GM23248 (cell line): Measurements from ENCODE around the gene ZNF507. TPM values are rescaled to one million over a fixed set of nuclear protein-coding genes. Genes with fewer than 3 reads are reported as not detected.
A peak's percentile ranks its signal among the peaks of the same experiment; 100 is the strongest.
"Not testable (repeated sequence)": the region's sequence is repeated elsewhere in the genome, so short reads cannot be mapped to it uniquely, and the experiment has no call there.

Experiments
- DNase-seq: peaks from one replicate; pipeline ENCODE4 v3.0.0-alpha.2; 2015
- H2AFZ ChIP-seq: fragments of 200-600 bp; sonication (generic); 2 replicates; pipeline ENCODE4 v1.6.1; 2016; ENCODE audit warnings: antibody characterized with exemption
- H3F3A ChIP-seq: fragments of 200-600 bp; sonication (generic); 2 replicates; pipeline ENCODE4 v1.6.1; 2016; ENCODE audit warnings: mild to moderate bottlenecking, antibody characterized with exemption, mixed run types; ENCODE audit not compliant: insufficient read depth
- H3K27ac ChIP-seq: fragments of 200-600 bp; sonication (generic); 2 replicates; pipeline ENCODE4 v1.5.1; 2016; ENCODE audit warnings: mild to moderate bottlenecking
- H3K27me3 ChIP-seq: fragments of 200-600 bp; sonication (generic); replicated peaks from 2 replicates; pipeline ENCODE4 v1.6.1; 2016; ENCODE audit warnings: mild to moderate bottlenecking; ENCODE audit not compliant: insufficient read depth
- H3K36me3 ChIP-seq: fragments of 200-600 bp; sonication (generic); 2 replicates; pipeline ENCODE4 v1.6.1; 2016; ENCODE audit warnings: low read depth, mild to moderate bottlenecking
- H3K4me1 ChIP-seq: fragments of 200-600 bp; sonication (generic); 2 replicates; pipeline ENCODE4 v1.6.1; 2016; ENCODE audit warnings: mild to moderate bottlenecking; ENCODE audit not compliant: insufficient read depth
- H3K4me2 ChIP-seq: fragments of 200-600 bp; sonication (generic); one replicate; pipeline ENCODE4 v1.6.1; 2016; ENCODE audit warnings: mild to moderate bottlenecking; ENCODE audit not compliant: unreplicated experiment
- H3K4me3 ChIP-seq: fragments of 200-600 bp; sonication (generic); 2 replicates; pipeline ENCODE4 v1.5.1; 2016; ENCODE audit warnings: mild to moderate bottlenecking
- H3K79me2 ChIP-seq: fragments of 200-600 bp; sonication (generic); 2 replicates; pipeline ENCODE4 v1.6.1; 2016; ENCODE audit warnings: mild to moderate bottlenecking; ENCODE audit not compliant: insufficient read depth
- H3K9ac ChIP-seq: fragments of 200-600 bp; sonication (generic); 2 replicates; pipeline ENCODE4 v1.6.1; 2016; ENCODE audit warnings: mild to moderate bottlenecking
- H3K9me2 ChIP-seq: fragments of 200-600 bp; sonication (generic); 2 replicates; pipeline ENCODE4 v1.6.1; 2016; ENCODE audit warnings: mixed run types, mild to moderate bottlenecking, moderate library complexity; ENCODE audit not compliant: insufficient read depth
- H3K9me3 ChIP-seq: fragments of 200-600 bp; sonication (generic); one replicate; pipeline ENCODE4 v1.6.1; 2017; ENCODE audit warnings: low read depth
- H4K20me1 ChIP-seq: fragments of 200-600 bp; sonication (generic); 2 replicates; pipeline ENCODE4 v1.6.0; 2016; ENCODE audit not compliant: insufficient read depth
- EZH2 ChIP-seq: fragments of 200-600 bp; sonication (generic); IDR thresholded peaks from 2 replicates; pipeline ENCODE4 v1.6.1; 2018; ENCODE audit warnings: antibody characterized with exemption, mild to moderate bottlenecking; ENCODE audit not compliant: insufficient read depth, poor library complexity, severe bottlenecking
- EZH2phosphoT487 ChIP-seq: fragments of 200-600 bp; sonication (generic); IDR thresholded peaks from 2 replicates; pipeline ENCODE4 v1.6.1; 2018; ENCODE audit warnings: antibody characterized with exemption, moderate library complexity, mild to moderate bottlenecking, low read depth; ENCODE audit not compliant: insufficient read depth
- WGBS, 2 experiments: methylation state at CpG; one replicate each; pipeline ENCODE4 v1.1.6; 2015 to 2017; ENCODE audit warnings: low lambda C conversion rate in 2 of 2, low coverage in 1 of 2; ENCODE audit errors: missing lambda C conversion rate in 2 of 2; 5-methylcytosine and 5-hydroxymethylcytosine counted together
- in situ Hi-C: fragments of 300-500 bp; cut with MboI; formaldehyde crosslinking; loops from 2 replicates; pipeline ENCODE4 v1.15.0; 2020
- polyA plus RNA-seq: library from polyadenylated mRNA; unstranded; fragments of >200 nt; fragmentation: Nextera tagmentation; extraction: Ambion mirVana; gene quantifications from 2 replicates; pipeline ENCODE4 v1.2.1, GENCODE V29; 2016
- total RNA-seq: library from RNA; depleted of rRNA; stranded (reverse); fragments of >200 nt; shearing (Covaris generic); gene quantifications from 2 replicates; pipeline ENCODE4 v1.2.3, GENCODE V29; 2014

Gene ZNF507
- total and polyA plus RNA-seq, 2 experiments from 2014 or later: 4.9 to 5.2 TPM

GRCh38 chr19:32368787-32369186 is 23.4 kb downstream of the ZNF507 start:
- Histone ChIP-seq H2AFZ (no peak overlapping the region), H3K79me2 (peaks cover 69% of the 10 kb centered on the region), H4K20me1 (0 out of 2 replicates have a peak, but pooled peaks cover 14% of the 10 kb centered on the region), H3K4me3 (no peak overlapping the region), H3F3A (peaks cover 21% of the 10 kb centered on the region), H3K27me3 (no peaks in the 10 kb centered on the region), H3K9ac (no peak overlapping the region), H3K4me1 (peaks cover 11% of the 10 kb centered on the region), H3K9me2 (no peaks in the 10 kb centered on the region), H3K36me3 (peaks cover 17% of the 10 kb centered on the region; the same call in 1 of the 2 replicates), H3K9me3 (no peaks in the 10 kb centered on the region), H3K27ac (no peak overlapping the region), H3K4me2 (no peak overlapping the region)
- in situ Hi-C loops: no loop called here
- TF ChIP-seq EZH2 (no peak), EZH2phosphoT487 (no peak)
- DNase-seq: no peak
- 91 to 98% methylated on average over 2 of the region's 2 CpGs for WGBS, 2 experiments

DNA sequence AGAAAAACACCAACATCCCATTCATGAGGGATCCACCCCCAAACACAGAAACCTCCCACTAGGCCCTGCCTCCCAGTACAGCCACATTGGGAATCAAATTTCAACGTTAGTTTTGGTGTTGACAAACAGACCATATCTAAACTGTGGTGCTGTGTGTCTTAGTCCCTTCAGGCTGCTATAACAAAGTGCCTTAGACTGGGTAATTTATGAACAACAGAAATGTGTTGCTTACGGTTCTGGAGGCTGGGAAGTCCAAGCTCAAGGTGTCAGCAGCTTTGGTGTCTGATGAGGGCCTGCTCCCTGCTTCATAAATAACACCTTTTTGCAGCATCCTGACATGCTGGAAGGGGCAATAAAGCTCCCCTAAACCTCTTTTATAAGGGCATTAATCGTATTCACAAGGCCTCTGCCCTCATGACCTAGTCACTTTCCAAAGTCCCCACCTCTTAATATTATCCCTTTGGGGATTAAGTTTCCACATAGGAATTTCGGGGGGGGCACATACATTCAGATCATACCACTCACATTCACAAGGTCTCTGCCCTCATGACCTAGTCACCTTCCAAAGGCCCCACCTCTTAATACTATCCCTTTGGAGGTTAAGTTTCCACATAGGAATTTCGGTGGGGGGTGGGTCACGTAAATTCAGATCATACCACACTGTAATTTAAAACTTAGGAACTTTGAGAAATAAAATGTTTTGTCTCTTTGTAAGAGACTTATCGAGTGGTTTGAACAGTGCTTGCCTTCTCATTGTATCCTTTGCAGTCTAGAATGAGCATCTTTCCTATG is 27.5 kb downstream of the ZNF507 start:
- TF ChIP-seq EZH2 (no peak), EZH2phosphoT487 (no peak)
- no peaks in the 10 kb centered on the region for H3K27me3 ChIP-seq
- peaks cover 46% of the 10 kb centered on the region for H3K79me2 ChIP-seq
- no peak for DNase-seq
- no peak overlapping the region for H2AFZ ChIP-seq
- peak overlapping the region; percentile 25; the same call in 1 of the 2 replicates for H3K4me3 ChIP-seq
- peaks cover 12% of the 10 kb centered on the region; the same call in 1 of the 2 replicates for H3K36me3 ChIP-seq
- in situ Hi-C loops: no loop called here
- WGBS, 2 experiments: 90 to 92% methylated on average over 7 of the region's 7 CpGs
- peaks cover 36% of the 10 kb centered on the region for H3F3A ChIP-seq
- H3K27ac ChIP-seq: peak overlapping the region; percentile 56
- H4K20me1 ChIP-seq: peaks cover 8% of the 10 kb centered on the region; the same call in 1 of the 2 replicates
- H3K9me3 ChIP-seq: no peaks in the 10 kb centered on the region
- H3K9me2 ChIP-seq: no peaks in the 10 kb centered on the region
- peak overlapping the region; percentile 66 for H3K4me2 ChIP-seq
- no peak overlapping the region for H3K9ac ChIP-seq
- H3K4me1 ChIP-seq: peaks cover 20% of the 10 kb centered on the region

DNA sequence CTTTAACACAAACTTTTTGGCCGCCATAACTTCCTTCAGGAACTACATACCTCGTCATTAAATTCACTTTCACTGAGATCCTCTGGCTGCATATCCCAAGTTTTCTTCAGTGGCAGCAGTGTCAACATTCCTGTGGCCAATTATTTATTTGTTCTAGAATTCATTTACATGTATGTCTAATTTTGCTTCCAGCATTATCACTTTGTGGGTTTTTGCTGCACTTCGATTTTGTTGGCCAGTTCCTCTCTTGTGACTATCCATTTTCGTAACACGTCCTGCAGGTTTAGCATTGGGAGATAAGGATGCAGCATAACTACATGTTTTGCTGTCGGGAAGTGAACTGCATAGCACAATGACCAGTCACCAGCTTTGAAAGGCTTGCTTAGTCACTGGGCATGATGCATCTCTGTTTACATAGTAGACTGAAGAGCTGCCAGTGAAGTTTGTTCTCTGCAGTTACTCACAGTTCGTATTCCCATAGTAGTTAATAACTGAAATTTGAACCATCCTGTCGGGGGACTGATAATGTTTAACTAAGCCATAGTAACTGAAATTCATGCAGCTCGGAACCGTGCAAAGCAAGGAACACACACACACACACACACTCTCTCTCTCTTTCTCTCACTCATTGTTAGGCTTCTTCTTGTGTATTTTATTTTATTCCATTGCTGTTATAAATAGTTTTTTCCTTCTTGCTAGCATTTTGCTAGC is 28.3 kb downstream of the ZNF507 start:
- in situ Hi-C loops: no loop called here
- TF ChIP-seq EZH2phosphoT487 (0 out of 2 replicates have a peak, but pooled peaks have one; percentile 82), EZH2 (no peak)
- H3K9me2 ChIP-seq: no peaks in the 10 kb centered on the region

GRCh38 chr19:32374362-32374761 is 29.0 kb downstream of the ZNF507 start:
- H3K27me3 ChIP-seq, in situ Hi-C loops, H2AFZ ChIP-seq, H4K20me1 ChIP-seq, H3K9me3 ChIP-seq, DNase-seq, H3K9me2 ChIP-seq: not testable (repeated sequence)
- peak overlapping the region; percentile 68 for H3K27ac ChIP-seq
- H3K4me3 ChIP-seq: peak overlapping the region; percentile 44; the same call in 1 of the 2 replicates
- peak overlapping the region; percentile 82 for H3K4me2 ChIP-seq
- H3F3A ChIP-seq: peaks cover 36% of the 10 kb centered on the region
- H3K79me2 ChIP-seq: peaks cover 36% of the 10 kb centered on the region
- H3K9ac ChIP-seq: peak overlapping the region; percentile 38; the same call in 1 of the 2 replicates
- WGBS, 2 experiments: 94 to 100% methylated on average over 3 of the region's 3 CpGs
- H3K4me1 ChIP-seq: peaks cover 20% of the 10 kb centered on the region
- H3K36me3 ChIP-seq: peaks cover 12% of the 10 kb centered on the region; the same call in 1 of the 2 replicates

More for the DNA sequence above, 28.3 kb downstream of the ZNF507 start:
- Histone ChIP-seq H3K79me2 (peaks cover 39% of the 10 kb centered on the region), H3K27ac (peak overlapping the region; percentile 68), H3K9me3 (no peaks in the 10 kb centered on the region), H3K36me3 (peaks cover 12% of the 10 kb centered on the region; the same call in 1 of the 2 replicates), H3K4me1 (peaks cover 20% of the 10 kb centered on the region), H3K4me3 (peak overlapping the region; percentile 44; the same call in 1 of the 2 replicates), H2AFZ (no peak overlapping the region), H3K27me3 (no peaks in the 10 kb centered on the region), H3K9ac (peak overlapping the region; percentile 38; the same call in 1 of the 2 replicates), H3K4me2 (peak overlapping the region; percentile 82), H3F3A (peaks cover 36% of the 10 kb centered on the region), H4K20me1 (no peaks in the 10 kb centered on the region; the same call in 1 of the 2 replicates)
- WGBS, 2 experiments: 8 to 10% methylated on average over 10 of the region's 10 CpGs
- peak; percentile 99 for DNase-seq

GRCh38 chr19:32377088-32377487 is 31.7 kb downstream of the ZNF507 start:
- H4K20me1 ChIP-seq, in situ Hi-C loops, H2AFZ ChIP-seq, H3K9me3 ChIP-seq, H3K4me2 ChIP-seq, H3K9ac ChIP-seq, H3K4me3 ChIP-seq, H3K9me2 ChIP-seq, H3K27ac ChIP-seq, H3K27me3 ChIP-seq, DNase-seq: not testable (repeated sequence)
- H3K79me2 ChIP-seq: peaks cover 17% of the 10 kb centered on the region
- H3K36me3 ChIP-seq: peaks cover 11% of the 10 kb centered on the region; the same call in 1 of the 2 replicates
- H3F3A ChIP-seq: peaks cover 31% of the 10 kb centered on the region
- H3K4me1 ChIP-seq: peaks cover 20% of the 10 kb centered on the region
- 86 to 95% methylated on average over 9 of the region's 9 CpGs for WGBS, 2 experiments
